Keratinocyte (primary cell): ENCODE measurements around the gene SPDYE16. TPM values are rescaled to one million over a fixed set of nuclear protein-coding genes. Genes with fewer than 3 reads are reported as not detected.
"Not testable (repeated sequence)": the region's sequence is repeated elsewhere in the genome, so short reads cannot be mapped to it uniquely, and the experiment has no call there.

Source experiments
- DNase-seq: peaks from one replicate; pipeline ENCODE4 v3.0.0-alpha.2; 2011; ENCODE audit warnings: low read depth, missing footprints, low spot score
- FAIRE-seq: peaks from 2 replicates; lab custom pipeline; 2011; peaks lifted over from hg19 to GRCh38; lab: Jason Lieb, UNC
- H2AFZ ChIP-seq: 2 replicates; pipeline ENCODE4 v1.6.0; 2012; ENCODE audit warnings: low read length, control low read depth, inconsistent platforms; ENCODE audit not compliant: control insufficient read depth
- H3K27ac ChIP-seq: 2 replicates; pipeline ENCODE4 v1.5.1; 2011; ENCODE audit warnings: low read length; ENCODE audit not compliant: control insufficient read depth, insufficient read depth
- H3K27me3 ChIP-seq: 3 replicates; pipeline ENCODE4 v1.6.0; 2011; ENCODE audit warnings: low read length; ENCODE audit not compliant: control insufficient read depth, insufficient read depth; ENCODE audit errors: extremely low read depth
- H3K36me3 ChIP-seq, 2 experiments: 2 replicates in 1 of 2; 3 replicates in 1 of 2; pipeline ENCODE4 v1.5.1; 2011; ENCODE audit warnings: low read length in 2 of 2, mild to moderate bottlenecking in 1 of 2; ENCODE audit not compliant: control insufficient read depth in 2 of 2, insufficient read depth in 2 of 2; ENCODE audit errors: extremely low read depth in 1 of 2
- H3K4me1 ChIP-seq: 3 replicates; pipeline ENCODE4 v1.5.1; 2011; ENCODE audit warnings: low read length; ENCODE audit not compliant: control insufficient read depth, insufficient read depth; ENCODE audit errors: extremely low read depth
- H3K4me2 ChIP-seq: 3 replicates; pipeline ENCODE4 v1.6.0; 2011; ENCODE audit warnings: low read depth, low read length; ENCODE audit not compliant: control insufficient read depth, insufficient read depth; ENCODE audit errors: extremely low read depth
- H3K4me3 ChIP-seq, 3 experiments: fragments of 200-600 bp in 1 of 3; sonication (generic) in 1 of 3; 2 replicates in 2 of 3; 3 replicates in 1 of 3; pipeline ENCODE4 v1.5.1; 2011 to 2016; ENCODE audit warnings: low read length in 3 of 3, mild to moderate bottlenecking in 3 of 3, control low read depth in 2 of 3, inconsistent platforms in 1 of 3, low read depth in 1 of 3, mixed read lengths in 1 of 3, mixed run types in 1 of 3, moderate library complexity in 1 of 3; ENCODE audit not compliant: control insufficient read depth in 2 of 3, insufficient read depth in 2 of 3; ENCODE audit errors: extremely low read depth in 1 of 3
- H3K79me2 ChIP-seq: 2 replicates; pipeline ENCODE4 v1.6.0; 2012; ENCODE audit warnings: low read length; ENCODE audit not compliant: control insufficient read depth, insufficient read depth
- H3K9ac ChIP-seq: 3 replicates; pipeline ENCODE4 v1.6.0; 2011; ENCODE audit warnings: low read length; ENCODE audit not compliant: control insufficient read depth, insufficient read depth; ENCODE audit errors: extremely low read depth
- H3K9me1 ChIP-seq: 3 replicates; pipeline ENCODE4 v1.6.0; 2011; ENCODE audit warnings: low read length; ENCODE audit not compliant: control insufficient read depth, insufficient read depth; ENCODE audit errors: extremely low read depth
- H3K9me3 ChIP-seq: 2 replicates; pipeline ENCODE4 v1.5.1; 2012; ENCODE audit warnings: low read depth, low read length; ENCODE audit not compliant: control insufficient read depth
- H4K20me1 ChIP-seq: 3 replicates; pipeline ENCODE4 v1.6.0; 2011; ENCODE audit warnings: low read length; ENCODE audit not compliant: control insufficient read depth, insufficient read depth; ENCODE audit errors: extremely low read depth
- dilution Hi-C: fragments of 300-500 bp; cut with MboI; formaldehyde crosslinking; loops from one replicate; pipeline ENCODE4 v1.7.0; 2020; ENCODE audit warnings: low sequenced_read_pairs; ENCODE audit not compliant: extremely low pct_ligation_motif_present
- polyA plus RNA-seq, 5 experiments: library from polyadenylated mRNA; depleted of rRNA in 3 of 5; stranded (reverse) in 3 of 5; stranded (forward) in 1 of 5; unstranded in 1 of 5; fragments of >200 nt; gene quantifications; 1 replicate in 1 of 5; 2 replicates in 3 of 5; 3 replicates in 1 of 5; pipeline versions ENCODE4 v1.2.1 to v1.2.3, GENCODE V29; 2011 to 2012; ENCODE audit warnings: missing spikeins in 2 of 5, low read depth in 1 of 5, low replicate concordance in 1 of 5

The SPDYE16 gene
- polyA plus RNA-seq, 1 donor (not counting 4 experiments of a cell fraction or from before 2014, with no cell fraction given), result not detected

DNA sequence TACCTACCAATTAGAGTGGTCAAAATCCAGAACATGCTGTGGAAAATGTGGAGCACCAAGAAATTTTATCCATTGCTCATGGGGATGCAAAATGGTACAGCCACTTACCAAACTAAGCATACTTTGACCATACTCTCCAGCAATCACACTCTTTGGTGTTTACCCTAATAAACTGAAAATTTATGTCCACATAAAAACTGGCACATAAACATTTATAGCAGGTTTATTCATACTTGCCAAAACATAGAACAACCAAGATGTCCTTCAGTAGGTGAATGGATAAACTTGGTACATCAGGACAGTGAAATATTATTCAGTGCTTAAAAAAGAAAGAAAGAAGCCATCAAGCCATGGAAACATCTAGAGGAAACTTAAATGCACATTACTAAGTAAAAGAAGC lies 24.7 kb upstream of the SPDYE16 start:
- H4K20me1 ChIP-seq, H3K9me3 ChIP-seq, dilution Hi-C loops, H3K9ac ChIP-seq, H3K27ac ChIP-seq, H3K27me3 ChIP-seq, H2AFZ ChIP-seq, H3K4me3 ChIP-seq, H3K4me2 ChIP-seq, H3K9me1 ChIP-seq, H3K36me3 ChIP-seq, DNase-seq: not testable (repeated sequence)
- H3K79me2 ChIP-seq, result peaks cover 51% of the 10 kb centered on the region
- H3K4me1 ChIP-seq, result peaks cover 14% of the 10 kb centered on the region
- peak; percentile 70 for FAIRE-seq

- peaks cover 48% of the 10 kb centered on the region for H3K79me2 ChIP-seq
- H3K9me1 ChIP-seq, H3K4me1 ChIP-seq, H3K4me2 ChIP-seq, H3K36me3 ChIP-seq, H3K9ac ChIP-seq, H4K20me1 ChIP-seq, H3K27me3 ChIP-seq, H2AFZ ChIP-seq, H3K27ac ChIP-seq, DNase-seq, FAIRE-seq, dilution Hi-C loops, H3K4me3 ChIP-seq, H3K9me3 ChIP-seq: not testable (repeated sequence)
These were observed 24.2 kb upstream of the SPDYE16 start for GRCh38 chr7:76567311-76567710.

- peaks cover 52% of the 10 kb centered on the region for H3K79me2 ChIP-seq
- H3K9ac ChIP-seq, H4K20me1 ChIP-seq, H2AFZ ChIP-seq, dilution Hi-C loops, DNase-seq, H3K36me3 ChIP-seq, H3K27ac ChIP-seq, FAIRE-seq, H3K9me3 ChIP-seq, H3K4me1 ChIP-seq, H3K4me2 ChIP-seq, H3K27me3 ChIP-seq, H3K9me1 ChIP-seq, H3K4me3 ChIP-seq: not testable (repeated sequence)
These were observed 21.9 kb upstream of the SPDYE16 start for GRCh38 chr7:76565001-76565400.

- H3K9ac ChIP-seq, H4K20me1 ChIP-seq, H3K27ac ChIP-seq, H3K9me3 ChIP-seq, H3K9me1 ChIP-seq, H3K27me3 ChIP-seq, H3K4me3 ChIP-seq, DNase-seq, H3K4me2 ChIP-seq, H3K36me3 ChIP-seq, dilution Hi-C loops, H2AFZ ChIP-seq, FAIRE-seq: not testable (repeated sequence)
- peaks cover 12% of the 10 kb centered on the region for H3K4me1 ChIP-seq
- peaks cover 58% of the 10 kb centered on the region for H3K79me2 ChIP-seq
These were observed 18.2 kb upstream of the SPDYE16 start for GRCh38 chr7:76561342-76561741.

- DNase-seq, H4K20me1 ChIP-seq, H3K27ac ChIP-seq, FAIRE-seq, H3K9me3 ChIP-seq, H3K27me3 ChIP-seq, H3K4me3 ChIP-seq, H3K9ac ChIP-seq, H3K9me1 ChIP-seq, H3K36me3 ChIP-seq, H2AFZ ChIP-seq, dilution Hi-C loops: not testable (repeated sequence)
- Histone ChIP-seq H3K4me1 (peaks cover 12% of the 10 kb centered on the region), H3K4me2 (peak overlapping the region; percentile 69), H3K79me2 (peaks cover 60% of the 10 kb centered on the region)
These were observed 17.1 kb upstream of the SPDYE16 start for GRCh38 chr7:76560157-76560556.
